NCI-H146 treated with DMSO at 0.1 percent for 48 hours (cell line): Measurements from ENCODE around the gene SRGAP3.
A peak's percentile ranks its signal among the peaks of the same experiment; 100 is the strongest.

ENCODE experiments used
- DNase-seq: peaks from one replicate; lab custom pipeline; 2025; ENCODE audit not compliant: unreplicated experiment; lab: John Stamatoyannopoulos, UW

SRGAP3 gene

DNA sequence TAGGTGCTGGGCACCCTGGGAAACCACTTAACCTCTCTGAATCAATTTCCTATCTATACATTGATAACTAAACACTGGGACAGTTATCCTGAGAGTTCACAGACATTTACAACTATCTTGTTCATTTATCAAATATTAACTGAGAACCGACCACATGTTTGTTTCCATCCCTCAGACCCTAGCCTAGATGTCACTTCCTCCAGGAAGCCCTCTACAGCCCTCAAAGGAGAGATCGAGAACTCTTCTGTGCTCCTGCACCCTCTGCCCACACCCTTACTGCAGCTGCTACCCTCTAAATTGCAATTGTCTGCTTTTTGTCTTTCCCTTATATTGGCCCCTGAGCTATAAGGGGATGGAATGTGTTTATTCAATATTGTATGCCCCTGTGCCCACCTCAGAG, 46.1 kb downstream of the SRGAP3 start:
- DNase-seq: no peak

DNA sequence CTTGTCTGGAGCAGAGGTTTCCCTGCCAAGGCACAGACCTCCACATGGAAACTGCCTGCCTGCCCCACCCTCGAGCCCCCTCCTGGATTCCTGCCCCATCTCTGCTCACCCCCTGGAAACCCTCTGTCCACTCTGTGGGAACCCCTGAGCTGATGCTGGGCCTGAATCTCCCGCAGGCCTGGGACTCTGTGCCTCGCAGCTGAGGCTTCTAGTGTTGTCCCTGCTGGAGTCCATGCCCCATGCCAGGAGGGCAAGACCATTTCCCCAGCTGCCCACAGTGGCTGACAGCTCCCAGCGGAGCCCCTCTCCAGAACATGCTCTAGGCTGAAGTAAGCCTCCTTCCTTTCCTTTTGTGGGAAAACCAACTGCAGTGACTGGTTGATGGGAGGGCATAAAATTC, 46.9 kb downstream of the SRGAP3 start:
- DNase-seq: no peak

DNA sequence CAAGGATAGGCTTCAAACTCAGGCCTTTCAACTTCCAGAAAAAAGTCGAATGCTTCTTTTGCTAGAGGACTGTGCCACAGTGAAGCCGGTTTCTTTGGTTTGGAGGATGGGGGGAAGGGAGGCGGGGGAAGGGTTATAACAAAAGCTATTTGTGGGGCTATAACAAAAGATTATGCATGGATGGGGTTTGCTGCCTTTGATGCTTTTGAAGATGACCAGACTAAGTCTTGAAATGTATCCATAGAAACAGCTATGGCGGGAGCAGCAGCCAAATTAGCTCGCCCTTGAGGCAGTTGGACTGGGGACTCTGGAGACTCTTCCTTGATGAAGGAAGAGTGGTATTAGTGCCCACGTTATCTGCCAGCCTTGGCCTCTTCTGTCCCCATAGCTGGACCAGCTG, 47.5 kb downstream of the SRGAP3 start:
- no peak for DNase-seq

DNA sequence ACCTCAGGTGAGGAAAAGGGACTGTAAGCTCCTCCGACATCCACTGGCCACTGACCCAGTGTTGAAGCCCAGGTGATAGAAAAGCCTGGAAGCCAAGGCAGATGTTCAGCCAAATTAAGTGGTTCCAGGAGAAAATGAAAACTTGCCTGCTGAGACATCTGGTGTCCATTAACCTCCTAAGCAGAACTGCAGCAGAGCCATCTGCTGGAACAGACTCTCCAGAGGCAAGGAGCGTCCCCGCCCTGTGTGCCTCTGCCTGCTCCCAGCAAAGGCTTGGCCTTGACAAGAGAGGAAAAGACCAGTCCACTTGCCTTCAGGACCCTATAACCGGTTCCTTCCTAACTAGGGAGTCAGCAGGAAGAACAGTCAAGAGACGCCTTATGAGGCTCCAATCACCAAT, 48.2 kb downstream of the SRGAP3 start:
- no peak for DNase-seq

DNA sequence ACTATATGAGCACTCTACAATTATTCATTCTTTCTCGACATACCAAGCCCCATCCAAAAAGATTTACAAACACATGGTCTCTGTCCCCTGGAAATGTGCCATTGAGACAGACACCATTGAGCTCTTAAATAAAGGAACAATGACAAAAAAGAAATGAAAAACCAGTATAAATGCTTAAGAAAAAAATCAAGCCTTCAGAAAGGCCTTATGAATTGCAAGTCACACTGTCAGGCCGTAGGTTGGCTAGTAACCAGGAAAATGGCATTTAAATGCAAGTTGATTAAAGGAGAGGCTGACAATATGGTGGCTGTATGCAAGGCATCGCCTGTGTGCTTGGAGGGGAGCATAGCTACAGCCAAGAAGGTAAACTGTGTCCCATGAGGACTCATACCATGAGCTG, 49.7 kb downstream of the SRGAP3 start:
- DNase-seq: no peak

DNA sequence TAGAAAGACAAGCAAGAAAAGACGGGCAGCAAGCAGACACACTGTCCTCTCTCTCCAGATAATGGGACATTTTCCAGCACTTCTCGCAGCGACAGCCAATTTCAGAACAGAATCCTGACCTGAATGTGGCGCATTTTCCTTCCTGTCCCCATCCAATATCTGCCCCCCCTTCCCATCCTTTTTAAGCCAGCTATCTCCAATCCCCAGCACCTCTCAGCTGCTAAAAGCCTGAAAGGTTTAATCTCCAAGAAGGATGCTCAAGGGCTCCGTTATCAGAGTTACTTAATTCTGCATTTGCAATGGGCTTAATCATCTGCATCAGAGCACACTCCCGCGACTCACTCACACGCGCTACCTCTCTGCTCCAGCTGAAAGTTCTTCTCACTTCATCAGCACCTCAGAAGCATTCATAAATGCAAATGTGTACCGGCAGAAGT, 50.5 kb downstream of the SRGAP3 start:
- no peak for DNase-seq

DNA sequence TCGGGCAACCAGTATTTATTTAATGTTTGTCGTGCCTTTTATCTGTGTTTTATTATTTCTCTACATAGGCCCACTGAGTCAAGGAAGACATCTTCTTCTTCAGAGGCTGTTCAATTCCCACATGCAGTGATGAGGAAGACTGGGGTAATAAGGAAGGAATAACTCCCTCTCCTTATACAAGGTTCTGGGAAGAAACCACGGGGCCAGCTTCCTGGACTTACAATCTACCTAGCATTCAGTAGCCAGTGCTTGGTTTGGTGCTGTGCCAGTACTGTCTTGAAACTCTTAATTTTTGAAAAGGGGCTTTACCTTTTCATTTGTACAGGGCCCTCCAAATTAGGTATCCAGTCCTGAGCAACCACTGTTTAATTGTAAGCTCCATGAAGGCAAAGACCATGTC, 51.2 kb downstream of the SRGAP3 start:
- no peak for DNase-seq

DNA sequence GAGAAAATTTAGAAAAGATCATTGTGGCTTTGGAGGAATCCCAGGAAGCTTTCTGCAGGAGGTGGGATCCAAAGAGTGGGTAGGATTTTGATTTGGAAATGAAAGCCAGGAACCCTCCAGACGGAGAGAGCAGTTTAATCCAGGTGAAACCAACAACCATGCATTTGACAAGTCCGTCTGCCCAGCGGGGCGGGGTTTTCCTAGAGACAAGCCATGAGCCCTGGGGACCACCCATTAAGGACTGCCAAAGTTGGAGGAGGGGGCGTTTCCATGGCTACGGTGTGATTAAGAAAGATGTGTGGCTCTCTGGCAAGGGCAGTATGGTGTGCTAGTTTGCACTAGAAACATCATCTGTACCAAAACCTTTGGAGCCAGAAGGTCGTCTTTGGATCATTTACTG, 53.4 kb downstream of the SRGAP3 start:
- no peak for DNase-seq

DNA sequence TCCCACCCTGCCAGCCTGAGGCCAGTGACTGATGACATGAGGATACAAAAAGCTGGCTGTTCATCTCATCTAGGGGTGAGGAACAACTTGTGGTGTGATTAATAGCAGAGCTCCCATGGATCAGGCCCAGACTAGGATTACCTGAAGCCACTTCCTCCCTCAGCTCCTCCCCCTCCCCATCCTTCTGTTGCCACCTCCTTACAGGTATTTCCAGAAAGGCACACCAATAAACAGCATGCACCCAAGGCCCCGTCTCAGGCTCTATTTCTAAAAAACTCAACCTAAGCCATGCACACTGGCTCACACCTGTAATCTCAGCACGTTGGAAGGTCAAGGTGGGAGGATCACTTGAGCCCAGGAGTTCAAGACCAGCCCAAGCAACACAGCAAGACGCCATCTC, 54.1 kb downstream of the SRGAP3 start:
- no peak for DNase-seq

DNA sequence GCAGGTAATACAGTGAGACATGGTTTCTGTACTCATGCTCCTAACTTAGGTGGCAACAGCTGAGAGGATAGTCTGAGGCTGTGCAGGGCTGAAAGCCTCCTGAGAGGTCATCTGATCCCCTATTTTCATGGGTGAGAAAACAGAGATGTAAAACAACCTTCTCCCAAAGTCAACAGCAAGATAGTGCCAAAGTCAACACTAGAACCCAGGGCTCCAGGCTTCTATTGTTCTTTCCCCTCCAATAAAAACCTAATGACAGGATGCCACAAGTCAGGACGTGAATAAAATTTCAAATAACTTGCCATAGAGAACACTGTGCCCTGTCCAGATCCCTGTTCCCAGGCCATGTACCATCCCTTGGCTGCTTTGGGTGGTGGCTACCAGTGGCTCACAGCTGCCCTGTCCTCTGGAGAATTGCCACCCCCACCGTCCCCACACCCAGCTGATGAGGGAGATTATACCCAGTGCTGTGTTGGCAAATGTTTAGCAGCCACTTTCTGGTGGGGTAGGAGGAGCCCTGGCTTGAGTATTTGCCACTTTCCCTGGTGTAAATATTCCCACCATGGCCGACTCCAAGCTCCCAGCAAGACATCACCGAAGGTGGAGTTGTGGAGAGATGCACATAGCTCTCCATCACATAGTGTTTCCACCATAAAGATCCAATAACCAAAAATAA, 54.8 kb downstream of the SRGAP3 start:
- peak; percentile 1 for DNase-seq

DNA sequence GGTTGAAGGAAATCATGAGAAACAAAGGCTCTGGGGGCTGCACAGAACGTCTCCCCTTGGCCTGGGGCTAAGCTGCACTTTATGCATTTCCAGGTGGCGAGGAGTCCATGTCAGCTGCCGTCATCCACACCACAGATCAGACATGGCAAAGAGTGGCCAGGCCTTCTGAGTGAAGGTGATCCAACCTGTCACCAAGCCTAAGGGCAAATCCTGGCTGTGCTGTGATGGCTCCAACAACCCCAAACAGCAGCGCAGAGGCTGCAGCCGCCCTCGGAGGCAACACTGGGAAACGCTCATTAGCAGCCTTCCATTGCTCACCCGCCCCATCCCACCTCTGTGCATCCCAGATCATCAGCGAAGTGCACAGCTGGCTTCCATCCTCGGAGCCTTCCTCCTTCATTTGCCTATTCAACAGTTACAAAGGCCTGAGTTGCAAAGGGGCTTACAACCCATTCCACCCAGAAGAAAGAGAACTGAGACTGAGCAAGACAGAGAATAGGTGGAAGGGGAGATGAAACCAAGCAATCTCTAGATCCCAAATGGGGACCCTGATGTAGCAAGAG, 55.7 kb downstream of the SRGAP3 start:
- DNase-seq: no peak

DNA sequence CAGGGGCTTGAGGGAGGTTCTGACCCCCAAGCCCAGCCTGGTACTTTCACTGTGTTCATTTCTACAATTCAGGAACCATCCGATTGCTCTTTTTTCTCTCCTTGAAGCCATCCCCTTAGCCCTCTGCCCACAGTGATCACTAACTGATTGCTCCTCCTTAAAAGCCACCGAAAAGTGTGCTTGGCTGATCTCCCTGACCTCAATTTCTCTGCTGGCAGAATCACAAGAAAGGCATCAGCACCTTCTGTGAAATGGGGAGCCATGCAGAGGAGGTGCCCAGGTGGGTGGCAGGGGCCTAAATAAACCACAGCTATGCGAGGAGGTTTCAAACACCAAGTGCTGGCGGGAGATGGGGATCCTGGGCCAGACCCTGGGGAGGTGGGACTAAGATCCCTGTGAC, 56.2 kb downstream of the SRGAP3 start:
- no peak for DNase-seq

DNA sequence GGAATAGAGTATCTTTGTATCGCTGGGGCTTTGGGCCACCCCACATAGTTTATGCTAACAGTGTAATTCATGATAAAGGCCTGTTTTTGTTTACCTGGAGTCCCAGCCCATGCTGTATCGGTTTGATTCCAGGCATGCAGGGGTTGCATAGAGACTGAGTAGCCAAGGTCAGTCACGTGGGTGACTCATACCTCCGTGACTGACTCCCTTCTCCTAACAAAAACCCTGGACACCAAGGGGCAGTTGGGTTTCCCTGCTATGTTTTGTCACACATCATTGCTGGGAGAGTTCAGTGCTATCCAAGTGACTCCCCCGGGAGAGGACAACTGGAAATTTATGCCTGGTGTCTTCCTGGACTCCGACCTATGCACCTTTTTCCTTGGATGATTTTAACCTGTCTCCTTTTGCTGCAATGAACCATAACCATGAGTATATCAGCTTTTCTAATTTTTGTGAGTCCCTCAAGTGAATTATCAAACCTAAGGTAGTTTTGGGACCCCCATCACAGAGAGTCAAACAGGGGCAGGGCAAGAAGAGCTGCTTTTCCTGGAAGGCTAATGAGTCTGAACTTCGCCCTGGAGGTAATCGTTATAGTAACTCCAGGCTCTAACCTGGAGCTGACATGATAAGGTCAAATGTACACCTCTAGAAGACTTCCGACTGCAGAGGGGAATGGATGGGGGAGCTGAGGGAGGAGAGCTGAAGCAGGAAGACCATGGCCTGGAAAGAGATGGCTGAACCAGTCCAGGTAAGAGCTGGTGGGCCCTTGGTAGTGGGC, 57.0 kb downstream of the SRGAP3 start:
- DNase-seq: no peak

DNA sequence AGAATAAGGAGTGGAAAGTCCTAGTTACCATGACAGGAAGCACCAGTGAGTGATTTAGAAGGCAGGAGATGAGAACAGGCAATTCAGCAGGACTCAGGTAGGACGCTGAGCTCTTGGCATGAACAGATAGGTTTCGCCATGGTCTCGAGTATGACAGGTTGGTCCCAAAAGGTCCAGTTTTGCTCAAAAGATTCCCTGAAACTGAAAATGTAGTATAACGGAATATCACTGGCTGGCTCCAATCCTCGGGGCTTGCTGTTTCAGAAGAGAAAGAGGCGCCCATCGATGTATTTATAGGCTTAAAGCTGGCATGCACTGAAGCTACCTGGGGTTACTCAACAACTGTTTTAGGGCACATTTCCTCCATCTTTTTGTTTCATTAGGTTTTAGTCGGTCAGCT, 59.2 kb downstream of the SRGAP3 start:
- no peak for DNase-seq

DNA sequence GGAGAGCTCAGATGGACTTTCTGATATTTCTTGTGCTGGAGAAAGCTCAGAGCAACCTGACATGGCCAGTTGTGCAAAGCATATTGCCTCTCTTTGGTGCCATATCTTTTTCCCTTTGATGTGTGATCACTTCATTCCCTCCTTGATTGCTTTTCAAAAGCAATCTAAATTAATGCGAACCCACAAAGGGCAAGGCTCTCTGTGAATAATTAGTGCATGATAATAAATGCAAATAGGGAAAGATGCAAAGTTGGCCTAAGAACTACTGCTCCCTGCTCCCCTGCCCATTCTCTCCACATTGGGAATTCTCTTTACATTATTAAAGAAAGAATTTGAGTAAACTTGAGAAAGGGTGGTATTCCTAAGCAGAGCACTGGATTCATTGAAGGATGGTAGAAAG, 60.9 kb downstream of the SRGAP3 start:
- DNase-seq: no peak

DNA sequence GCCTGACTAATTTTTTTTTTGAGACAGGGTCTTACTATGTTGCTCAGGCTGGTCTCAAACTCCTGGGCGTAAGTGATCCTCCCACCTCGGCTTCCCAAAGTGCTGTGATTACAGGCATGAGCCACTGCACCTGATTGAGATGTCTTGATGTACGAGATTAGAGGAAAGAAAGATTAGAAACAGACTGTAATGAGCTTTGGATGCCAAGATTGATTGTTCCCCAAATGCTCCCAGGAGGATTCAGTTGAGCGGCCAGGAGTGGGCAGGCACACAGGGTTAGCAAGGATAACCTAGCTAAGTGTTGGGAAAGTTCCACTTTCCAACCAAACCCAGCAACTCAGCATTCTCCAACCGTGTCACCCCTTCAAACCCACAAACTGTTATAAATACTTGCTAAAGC, 63.7 kb downstream of the SRGAP3 start:
- no peak for DNase-seq

DNA sequence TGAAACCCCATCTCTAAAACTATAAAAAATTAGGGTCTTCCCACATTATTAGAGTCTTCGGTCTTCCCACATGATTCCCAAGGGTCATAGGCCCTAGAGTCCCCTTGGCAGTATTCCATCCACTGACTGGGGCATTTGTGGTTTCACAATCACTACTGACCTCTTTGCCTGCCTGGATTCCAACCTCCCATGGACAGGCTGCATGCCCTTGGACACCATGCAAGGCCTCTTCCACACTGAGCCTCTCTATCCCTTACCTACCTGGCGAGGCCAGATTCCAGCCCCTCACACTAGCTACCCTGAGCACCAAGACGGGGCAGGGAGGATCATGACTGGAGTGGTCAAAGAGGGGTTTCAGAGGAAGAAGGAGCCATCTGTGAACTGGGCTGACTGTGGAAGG, 64.4 kb downstream of the SRGAP3 start:
- no peak for DNase-seq

DNA sequence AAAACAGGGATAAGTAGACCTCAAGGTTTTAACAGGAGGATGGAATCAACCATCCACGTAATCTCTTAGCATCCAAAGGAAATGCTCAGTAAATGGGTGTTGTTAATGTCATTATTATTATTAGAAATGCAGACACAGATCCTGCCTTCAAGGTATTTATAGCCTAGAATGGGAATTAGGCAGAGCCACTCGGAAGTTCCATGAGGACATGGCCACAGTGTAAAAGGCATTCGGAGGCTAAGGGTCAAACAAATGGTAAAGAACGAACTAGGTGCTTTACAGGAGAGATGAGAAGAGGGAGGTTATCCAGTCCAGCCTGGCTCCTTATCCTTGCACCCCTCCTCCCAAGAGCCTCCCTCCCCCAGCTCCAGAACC, 65.0 kb downstream of the SRGAP3 start:
- no peak for DNase-seq

DNA sequence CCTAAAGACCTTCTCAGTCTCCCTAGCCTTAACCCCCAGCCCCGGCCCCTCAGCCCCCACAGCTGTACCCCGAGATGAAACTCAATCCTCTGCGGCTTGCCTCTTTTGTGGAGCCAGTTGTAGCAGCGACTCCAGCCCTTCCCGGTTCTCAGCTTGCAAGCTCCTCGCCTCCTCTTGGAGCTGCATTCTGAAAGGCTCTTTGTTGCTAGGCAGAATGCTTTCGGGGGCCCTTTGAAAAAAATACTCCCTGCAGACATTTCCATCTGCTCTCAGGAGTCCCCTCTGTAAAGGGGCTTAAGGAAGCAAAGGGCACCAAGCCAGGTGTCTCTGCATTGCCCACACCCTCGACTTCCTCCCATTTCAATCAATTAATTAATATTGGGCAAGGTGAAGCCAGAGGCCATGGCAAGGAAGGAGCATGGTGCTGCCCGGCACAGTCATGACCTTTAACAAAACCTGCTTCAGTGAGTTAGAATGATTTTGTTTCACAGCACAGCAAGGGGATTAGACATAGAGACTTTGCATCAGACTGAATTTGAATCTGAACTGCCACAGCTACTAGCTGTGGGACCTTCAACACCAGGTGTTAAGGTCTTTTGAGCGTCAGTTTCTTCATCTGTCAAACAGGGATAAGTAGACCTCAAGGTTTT, 65.5 kb downstream of the SRGAP3 start:
- DNase-seq: no peak

DNA sequence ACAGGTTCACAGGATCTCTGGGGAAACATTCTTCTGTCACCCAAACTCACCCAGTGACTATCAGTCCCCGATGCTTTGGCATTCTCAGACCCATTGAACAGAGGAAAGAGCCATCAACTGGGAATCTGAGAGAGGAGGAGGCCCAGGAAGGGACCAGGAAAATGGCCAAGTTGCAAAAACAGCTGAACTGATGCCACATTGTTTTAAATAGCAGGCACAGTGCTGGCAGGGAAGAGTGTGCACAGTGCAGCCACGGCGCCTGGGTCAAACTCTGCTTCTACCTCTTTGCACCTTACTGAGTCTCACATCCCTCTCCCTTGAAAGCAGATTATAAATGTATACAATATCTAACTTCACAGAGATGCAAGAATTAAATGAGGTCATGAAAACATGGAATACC, 66.4 kb downstream of the SRGAP3 start:
- no peak for DNase-seq

DNA sequence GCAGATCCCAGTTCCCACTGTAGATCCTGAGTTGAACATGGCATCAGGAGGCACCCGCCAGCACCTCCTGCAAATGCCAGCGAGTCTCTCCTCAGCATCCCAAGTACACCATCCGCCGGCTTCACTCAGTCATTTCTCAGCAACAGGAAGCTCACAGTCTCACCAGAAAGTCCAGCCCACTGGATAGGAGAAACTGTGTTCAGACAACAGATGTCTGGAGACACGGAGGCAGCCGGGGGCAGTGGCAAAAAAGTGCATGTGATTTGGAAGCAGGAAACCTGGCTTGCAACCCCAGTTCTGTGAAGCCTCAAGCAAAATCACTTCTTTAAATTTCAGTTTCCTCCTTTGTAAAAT, 68.7 kb downstream of the SRGAP3 start:
- no peak for DNase-seq
